Dermis blood vessel endothelial cell (primary cell): ENCODE results near the gene NMS. TPM values are rescaled to one million over a fixed set of nuclear protein-coding genes. Genes with fewer than 3 reads are reported as not detected.
"Not testable (repeated sequence)": the region's sequence is repeated elsewhere in the genome, so short reads cannot be mapped to it uniquely, and the experiment has no call there.

Experiments
- DNase-seq: peaks from one replicate; pipeline ENCODE4 v3.0.0; 2010
- total RNA-seq: library from RNA; depleted of rRNA; stranded (reverse); fragments of >200 nt; gene quantifications from 2 replicates; pipeline ENCODE4 v1.2.3, GENCODE V29; 2014

The NMS gene
- total RNA-seq = not detected in 2 replicates

GRCh38 chr2:100470182-100470581 lies at the start of gene NMS:
Gene NMS, plus strand, starts transcription at chr2:100470482. Its CDS starts 7 bp downstream, at chr2:100470489.
- DNase-seq = no peak

GRCh38 chr2:100422320-100423055 lies 47.8 kb upstream of the NMS start:
- DNase-seq = peak; percentile 67

DNA sequence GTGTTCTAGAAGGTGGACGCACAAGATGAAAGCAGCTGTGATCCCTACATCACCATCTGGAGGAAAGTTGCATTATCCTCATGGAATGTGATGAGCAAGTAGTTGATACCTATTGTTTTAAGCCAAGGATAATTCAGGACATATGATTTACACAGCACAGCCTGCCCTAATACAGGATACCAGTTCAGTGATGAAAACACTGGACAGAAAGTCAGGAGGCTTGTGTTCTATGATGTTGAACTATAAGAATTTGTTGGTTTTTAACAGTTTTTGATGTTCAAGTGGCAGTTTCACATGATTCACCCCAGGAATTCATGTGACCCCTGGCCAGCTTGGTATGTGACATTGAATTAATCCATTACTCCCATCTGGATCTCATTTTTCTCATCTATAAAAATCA lies 46.7 kb upstream of the NMS start:
- DNase-seq = no peak

DNA sequence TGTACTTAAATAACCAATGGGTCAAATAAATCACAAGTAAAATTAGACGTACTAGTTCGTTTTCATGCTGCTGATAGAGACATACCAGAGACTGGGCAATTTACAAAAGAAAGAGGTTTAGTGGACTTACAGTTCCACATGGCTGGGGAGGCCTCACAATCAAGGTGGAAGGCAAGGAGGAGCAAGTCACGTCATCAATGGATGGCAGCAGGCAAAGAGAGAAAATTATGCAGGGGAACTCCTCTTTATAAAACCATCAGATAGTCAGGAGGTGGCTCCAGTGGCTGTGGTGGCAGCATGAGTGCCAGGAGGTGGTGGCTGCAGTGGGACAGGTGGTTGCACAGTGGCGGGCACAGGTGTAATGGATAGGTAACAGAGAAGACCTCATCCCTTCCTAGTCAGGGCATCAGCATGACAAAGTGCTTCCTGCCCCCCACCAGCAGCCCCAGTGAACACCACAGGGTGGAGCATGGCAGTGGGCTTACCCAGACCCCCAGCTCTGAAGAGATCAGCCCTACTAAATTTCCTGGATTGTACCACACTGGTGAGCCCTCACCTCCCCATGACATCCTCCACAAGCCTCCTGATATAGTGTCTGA lies 45.9 kb upstream of the NMS start:
- no peak for DNase-seq

GRCh38 chr2:100425107-100425506 lies 45.2 kb upstream of the NMS start:
- no peak for DNase-seq

GRCh38 chr2:100425573-100426383 lies 44.5 kb upstream of the NMS start:
- no peak for DNase-seq

DNA sequence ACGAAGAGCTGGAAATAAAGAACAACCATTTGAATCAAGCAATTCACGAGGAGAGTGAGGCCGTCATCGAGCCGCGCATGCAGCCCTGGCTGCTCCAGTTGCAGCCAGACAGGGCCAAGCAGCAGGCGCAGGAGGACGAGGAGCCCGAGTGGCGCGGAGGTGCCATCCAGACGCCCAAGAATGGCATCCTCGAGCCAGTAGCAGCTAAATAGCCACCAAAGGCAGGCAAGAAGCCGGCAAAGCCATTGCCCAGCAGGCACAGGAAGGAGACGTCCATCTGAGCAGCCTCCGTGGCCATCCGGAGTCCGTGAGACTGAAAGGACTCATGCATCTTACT lies 43.9 kb upstream of the NMS start:
- no peak for DNase-seq

DNA sequence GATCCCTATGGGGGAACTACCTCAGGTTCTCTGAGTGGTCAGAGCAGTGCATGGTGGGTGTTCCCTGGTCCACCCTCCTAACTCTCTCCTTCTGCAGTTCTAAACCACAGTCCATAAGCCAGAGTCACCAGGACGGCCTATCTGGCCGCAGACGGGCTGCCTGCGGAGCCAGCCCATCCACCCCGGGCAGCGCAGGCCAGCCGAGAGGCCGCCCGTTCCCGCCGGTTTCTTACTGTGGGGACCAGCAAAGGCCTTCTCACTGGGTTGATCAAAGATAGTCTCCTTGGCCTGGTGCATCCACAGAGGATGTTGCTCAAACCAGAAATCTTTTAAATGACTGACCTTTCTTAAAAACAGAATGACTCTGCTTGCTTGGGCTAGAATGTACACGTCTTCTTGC lies 43.2 kb upstream of the NMS start:
- no peak for DNase-seq

DNA sequence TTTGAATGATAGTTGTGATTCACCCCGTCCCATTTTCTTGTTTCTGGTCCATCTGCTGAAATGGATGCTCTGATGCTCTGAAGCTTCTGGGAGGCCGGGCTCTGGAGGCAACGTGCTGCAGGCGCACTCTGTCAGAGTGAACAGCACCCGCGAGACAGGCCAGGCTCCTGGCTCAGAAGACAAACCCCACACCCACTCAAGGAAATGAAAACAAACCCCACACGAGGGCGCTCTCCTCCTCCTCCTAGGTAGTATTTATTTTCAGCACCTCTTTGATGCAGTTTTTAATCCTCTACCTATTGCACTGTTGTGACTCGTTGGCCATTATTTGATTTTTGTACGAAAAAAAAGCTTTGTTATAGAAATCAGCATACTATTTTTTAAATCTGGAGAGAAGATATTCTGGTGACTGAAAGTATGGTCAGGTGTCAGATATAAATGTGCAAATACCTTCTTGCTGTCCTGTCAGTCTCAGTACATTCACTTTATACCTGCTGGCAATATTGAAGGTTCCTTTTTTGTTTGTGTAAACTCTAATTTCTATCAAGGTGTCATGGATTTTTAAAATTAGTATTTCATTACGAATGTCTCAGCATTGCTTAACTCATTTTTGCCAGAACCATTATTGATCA lies 42.5 kb upstream of the NMS start:
- DNase-seq = peak; percentile 74

DNA sequence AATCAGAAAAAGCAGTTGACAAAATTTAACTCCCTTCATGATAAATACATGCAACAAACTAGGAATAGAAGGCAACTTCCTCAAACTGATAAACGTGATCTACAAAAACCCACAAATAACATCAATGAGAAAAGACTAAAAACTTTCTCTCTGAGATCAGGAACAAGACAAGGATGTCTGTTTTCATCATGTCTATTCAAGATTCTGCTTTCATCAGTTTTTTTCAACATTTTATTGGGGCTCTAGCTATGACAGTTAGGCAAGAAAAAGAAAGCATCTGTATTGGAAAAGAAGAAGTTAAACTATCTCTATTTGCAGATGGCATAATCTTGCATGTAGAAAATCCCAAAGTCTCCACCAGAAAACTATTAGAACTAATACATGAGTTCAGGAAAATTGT lies 40.6 kb upstream of the NMS start:
- no peak for DNase-seq

- DNase-seq = no peak
Observed at GRCh38 chr2:100437751-100438150, 32.5 kb upstream of the NMS start.

DNA sequence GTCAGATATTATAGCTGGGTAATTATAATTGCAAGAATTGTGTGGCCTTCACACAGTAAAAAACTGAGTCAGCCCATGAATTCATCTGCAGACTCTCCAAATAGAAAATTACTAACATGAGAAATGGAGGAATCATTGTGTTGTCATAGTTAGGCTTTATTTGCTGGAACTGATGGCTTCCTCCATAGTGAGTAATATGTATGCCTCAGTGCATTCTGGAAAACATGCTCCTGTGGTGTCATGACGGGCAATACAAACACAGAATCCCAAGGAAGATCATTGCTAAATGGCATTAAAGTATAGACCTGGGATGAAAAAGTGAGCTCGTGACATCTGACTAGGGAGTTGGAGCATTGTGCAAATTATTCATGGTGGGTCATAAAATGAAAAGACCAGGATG lies 23.6 kb upstream of the NMS start:
- DNase-seq = no peak

DNA sequence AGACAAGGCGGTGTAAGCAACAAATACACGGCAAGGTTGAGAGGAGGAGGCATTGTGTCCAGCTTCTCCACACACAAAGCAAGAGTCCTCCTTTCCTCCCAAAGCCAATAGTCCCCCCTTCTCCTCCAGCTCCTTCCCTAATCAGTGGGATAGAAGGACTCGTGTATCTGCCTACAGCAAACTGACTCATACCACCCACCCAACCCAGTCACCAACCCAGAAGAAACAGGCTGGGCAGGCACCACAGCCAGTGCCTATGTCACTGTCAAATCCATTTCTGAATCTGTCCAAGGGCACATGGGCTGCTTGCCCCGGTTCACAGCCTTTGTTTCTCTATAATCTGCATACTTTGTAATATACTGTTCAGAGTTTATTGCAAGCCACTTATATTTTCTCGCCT lies 19.2 kb upstream of the NMS start:
- DNase-seq = no peak

DNA sequence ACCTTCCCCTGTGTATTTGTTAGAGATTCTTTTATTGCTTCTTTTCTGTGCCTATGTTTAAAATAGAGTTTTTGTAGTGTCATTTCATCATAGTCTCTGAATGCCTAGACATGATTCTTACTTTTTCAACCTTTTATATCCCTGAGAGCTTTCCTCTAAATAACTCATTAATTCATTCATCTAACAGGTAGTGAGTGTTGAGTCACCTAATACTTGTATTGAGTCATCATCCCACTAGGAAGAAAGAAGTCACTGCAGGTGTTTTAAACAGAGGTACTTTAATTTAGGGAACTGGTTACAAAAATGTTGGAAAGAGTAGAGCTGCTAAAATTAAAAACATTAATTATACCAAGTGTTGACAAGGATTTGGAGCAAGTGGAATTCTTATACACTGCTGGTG lies 18.5 kb upstream of the NMS start:
- no peak for DNase-seq

DNA sequence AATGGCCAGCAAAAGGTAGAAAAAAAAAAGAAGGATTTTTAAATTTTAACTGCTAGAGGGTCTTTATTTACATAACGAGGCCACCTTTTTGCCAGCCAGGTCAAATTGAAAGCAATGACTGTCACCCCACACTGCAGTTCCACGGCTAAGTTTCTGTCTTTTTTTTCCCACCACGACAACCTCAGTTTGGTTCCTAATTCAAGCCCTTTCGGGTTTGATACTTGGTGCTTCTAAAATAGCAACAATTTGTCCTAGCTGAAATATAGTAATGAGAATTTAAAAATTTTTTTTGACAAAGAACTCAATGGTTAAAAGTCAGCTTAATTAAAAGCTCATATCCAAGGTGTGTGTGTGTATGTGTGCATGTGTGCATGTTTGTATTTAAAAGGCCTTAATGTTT lies 16.4 kb upstream of the NMS start:
- DNase-seq = no peak

GRCh38 chr2:100456357-100456756 lies 13.9 kb upstream of the NMS start:
- DNase-seq = not testable (repeated sequence)

DNA sequence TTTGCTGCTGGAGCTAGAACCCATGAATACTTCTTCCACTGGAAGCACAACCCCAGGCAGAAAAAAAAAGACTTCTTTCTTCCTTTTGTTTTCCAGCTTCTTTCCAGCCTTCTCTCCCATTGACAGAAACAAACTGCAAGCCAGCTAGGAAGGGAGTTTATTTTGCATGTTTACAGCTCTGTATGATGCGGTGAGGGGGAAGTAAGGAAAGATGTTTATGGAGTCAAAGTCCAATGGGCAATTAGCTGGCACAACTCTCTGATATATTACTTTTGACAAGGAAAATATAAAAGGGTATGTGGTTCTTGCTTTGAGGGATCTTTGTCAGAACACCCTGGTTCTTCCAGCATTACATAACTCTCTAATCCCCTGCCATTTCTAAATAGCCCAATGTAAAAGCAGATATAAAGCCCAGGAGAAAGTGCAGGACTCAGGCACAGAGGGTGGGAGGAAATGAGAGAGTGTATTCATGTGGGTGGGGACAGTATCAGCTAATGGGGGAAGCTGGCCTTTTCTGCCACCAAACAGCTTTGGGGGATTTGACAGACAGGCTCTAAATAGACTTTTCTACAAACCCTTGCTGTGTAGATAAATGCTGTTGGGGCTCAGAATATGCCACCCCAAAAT lies 9.3 kb upstream of the NMS start:
- no peak for DNase-seq

- DNase-seq = peak; percentile 4
Observed at GRCh38 chr2:100470898-100471514, 724 bp downstream of the NMS start.

DNA sequence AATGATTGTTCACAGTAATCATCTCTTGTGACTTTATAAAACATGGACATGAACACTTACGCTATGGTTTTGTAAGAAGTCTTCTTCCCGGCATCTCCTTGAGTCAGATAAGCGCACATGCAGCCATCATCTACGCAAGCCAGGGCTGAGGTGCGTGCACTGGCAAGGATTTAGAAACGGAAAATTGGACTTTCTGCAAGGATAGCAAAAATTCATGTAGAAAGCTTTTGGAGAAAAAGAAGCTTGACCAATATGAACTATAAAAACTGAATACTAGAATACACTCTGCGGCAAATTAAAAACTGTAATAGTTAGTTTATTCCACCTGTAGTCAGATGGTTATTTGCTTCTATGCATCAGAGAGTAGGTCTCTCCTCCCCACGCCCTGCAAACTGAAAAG lies 6.3 kb downstream of the NMS start:
- DNase-seq = no peak

DNA sequence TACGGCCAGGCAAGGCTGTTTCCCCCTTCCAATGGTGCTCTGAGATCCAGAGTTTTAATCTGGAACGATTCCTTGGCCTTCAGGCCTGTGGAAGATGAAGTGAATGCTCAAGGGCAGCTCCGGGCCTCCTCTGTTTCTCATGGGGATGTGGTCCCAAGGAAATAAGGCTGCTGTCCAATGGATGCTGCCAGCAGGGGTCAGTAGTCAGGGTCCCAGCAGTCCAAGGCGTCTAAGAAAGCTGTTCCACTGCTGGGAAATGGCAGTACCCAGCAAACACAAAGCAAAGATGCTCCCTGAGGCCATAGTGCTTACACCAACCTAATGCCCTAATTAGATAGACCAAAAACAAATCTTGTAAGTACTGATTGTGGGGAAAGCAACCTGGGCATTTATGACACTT lies 12.5 kb downstream of the NMS start:
- DNase-seq = peak; percentile 17

DNA sequence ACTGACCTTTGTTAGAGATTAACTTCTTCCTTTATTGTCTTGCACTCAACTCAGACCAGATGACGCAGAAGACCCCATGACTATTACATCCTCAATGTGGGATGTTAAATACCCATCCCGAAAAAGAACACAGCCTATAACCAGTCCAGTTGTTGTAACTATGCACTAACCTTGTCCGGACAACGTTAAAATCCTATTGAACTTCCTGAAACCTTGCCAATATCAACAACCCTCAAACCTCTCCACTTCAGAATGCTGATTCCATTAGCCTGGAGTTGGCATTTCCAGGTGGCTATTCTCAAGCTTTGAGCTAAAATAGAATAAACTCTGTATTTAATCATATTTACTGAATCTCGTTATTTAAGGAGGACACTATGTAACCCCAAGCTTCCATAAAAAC lies 13.6 kb downstream of the NMS start:
- no peak for DNase-seq

GRCh38 chr2:100484390-100484789 lies 14.1 kb downstream of the NMS start:
- no peak for DNase-seq

- DNase-seq = no peak
Observed at GRCh38 chr2:100485396-100485795, 15.1 kb downstream of the NMS start.
